Esophagus muscularis mucosa (tissue), 4 donors: ENCODE measurements around the gene ASCL2. TPM values are rescaled to one million over a fixed set of nuclear protein-coding genes. Genes with fewer than 3 reads are reported as not detected.

ENCODE experiments used
- DNase-seq: peaks from one replicate; pipeline ENCODE4 v3.0.0-alpha.2; 2017; ENCODE audit errors: extremely low spot score
- H3K27ac ChIP-seq, 4 donors: fragments of 200-600 bp; sonication (generic); replicated peaks in 1 of 4; 1 replicate in 3 of 4; 2 replicates in 1 of 4; pipeline ENCODE4 v1.5.1; 2016 to 2019; ENCODE audit warnings: mild to moderate bottlenecking in 1 of 4
- H3K27me3 ChIP-seq, 4 donors: fragments of 200-600 bp; sonication (generic); one replicate each; pipeline versions ENCODE4 v1.5.1 to v1.6.0; 2016 to 2019
- H3K36me3 ChIP-seq, 4 donors: fragments of 200-600 bp; sonication (generic); one replicate each; pipeline ENCODE4 v1.5.1; 2016 to 2019
- H3K4me1 ChIP-seq, 4 donors: fragments of 200-600 bp; sonication (generic); one replicate each; pipeline ENCODE4 v1.5.1; 2016 to 2019
- H3K4me3 ChIP-seq, 4 donors: fragments of 200-600 bp; sonication (generic); 1 replicate in 2 of 4; 2 replicates in 2 of 4; pipeline ENCODE4 v1.5.1; 2016 to 2019; ENCODE audit warnings: mild to moderate bottlenecking in 4 of 4, moderate library complexity in 1 of 4
- H3K9me3 ChIP-seq, 4 donors: fragments of 200-600 bp; sonication (generic); 1 replicate in 3 of 4; 2 replicates in 1 of 4; pipeline ENCODE4 v1.5.1; 2016 to 2019
- EP300 ChIP-seq: sonication (generic); formaldehyde crosslinking; IDR thresholded peaks from one replicate; pipeline ENCODE4 v1.6.1; 2017; ENCODE audit warnings: antibody characterized with exemption
- POLR2A ChIP-seq: fragments of 450-650 bp; IDR thresholded peaks from one replicate; pipeline ENCODE4 v1.6.1; 2017; ENCODE audit warnings: antibody characterized with exemption, moderate library complexity, mild to moderate bottlenecking, low read depth
- POLR2AphosphoS5 ChIP-seq, 2 donors: sonication (generic); formaldehyde crosslinking; IDR thresholded peaks; one replicate each; pipeline ENCODE4 v1.6.1; 2017; ENCODE audit warnings: antibody characterized with exemption in 2 of 2
- WGBS: methylation state at CpG from one replicate; pipeline ENCODE4 v1.1.5; 2018; 5-methylcytosine and 5-hydroxymethylcytosine counted together
- intact Hi-C: fragments of 100-400 bp; cut with DNase I; formaldehyde crosslinking; loops from one replicate; pipeline ENCODE4 v1.15.1; 2023
- total RNA-seq, 4 donors: library from RNA; depleted of rRNA; stranded (reverse); fragments of >200 nt; gene quantifications; one replicate each; pipeline versions ENCODE4 v1.1.0 to v1.2.1, GENCODE V29; 2016
- TF ChIP-seq, protein P1 (sequence below), 3 experiments: fragments of 200-600 bp in 2 of 3; fragments of 450-650 bp in 1 of 3; sonication (generic) in 2 of 3; IDR thresholded peaks; one replicate each; pipeline ENCODE4 v1.5.1; 2017 to 2019; ENCODE audit warnings: antibody characterized with exemption in 3 of 3, mild to moderate bottlenecking in 2 of 3, moderate library complexity in 1 of 3

Gene ASCL2
- total RNA-seq, 4 donors from 2014 or later: 0.32 to 0.83 (median 0.42) TPM; not detected in 1

DNA sequence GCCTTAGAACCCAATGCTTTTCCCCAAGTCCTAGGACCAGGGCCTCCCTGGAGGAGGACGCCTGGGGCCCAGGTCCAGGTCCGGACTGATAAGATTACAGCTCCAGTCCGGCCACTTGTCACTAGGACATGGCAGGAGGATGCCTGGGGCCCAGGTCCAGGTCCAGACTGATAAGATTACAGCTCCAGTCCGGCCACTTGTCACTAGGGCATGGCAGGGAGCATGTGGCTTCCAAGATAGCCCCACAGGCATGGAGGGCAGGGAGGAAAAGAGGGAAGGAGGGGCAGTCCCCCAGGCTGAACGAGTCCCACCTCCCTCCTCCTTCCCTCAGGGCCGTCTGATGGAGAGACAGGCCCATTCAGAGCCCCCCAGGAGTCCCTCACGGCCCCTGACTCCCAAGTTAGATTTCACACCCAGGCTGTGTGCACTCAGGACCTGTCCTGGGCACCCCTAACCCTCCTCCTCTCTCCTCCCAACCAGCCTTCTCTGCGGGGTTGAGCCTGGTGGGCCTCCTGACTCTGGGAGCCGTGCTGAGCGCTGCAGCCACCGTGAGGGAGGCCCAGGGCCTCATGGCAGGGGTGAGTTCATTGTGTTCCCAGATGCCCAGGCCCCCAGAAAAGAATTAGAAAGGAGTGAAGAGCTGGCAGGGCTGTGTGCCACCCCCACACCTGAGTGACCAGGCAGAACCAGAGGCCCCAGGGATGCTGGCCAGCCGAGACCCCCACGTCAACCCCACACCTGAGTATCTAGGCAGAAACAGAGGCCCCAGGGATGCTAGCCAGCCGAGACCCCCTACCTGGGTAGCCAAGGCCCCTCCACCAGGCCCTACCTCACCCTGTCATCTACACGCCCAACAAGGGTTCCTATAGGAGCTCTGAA lies 33.5 kb upstream of the ASCL2 start:
- no peak overlapping the region for H3K4me3 ChIP-seq
- H3K27me3 ChIP-seq: no peaks in the 10 kb centered on the region
- TF ChIP-seq POLR2A: no peak
- TF ChIP-seq EP300: no peak
- TF ChIP-seq, protein P1, sequence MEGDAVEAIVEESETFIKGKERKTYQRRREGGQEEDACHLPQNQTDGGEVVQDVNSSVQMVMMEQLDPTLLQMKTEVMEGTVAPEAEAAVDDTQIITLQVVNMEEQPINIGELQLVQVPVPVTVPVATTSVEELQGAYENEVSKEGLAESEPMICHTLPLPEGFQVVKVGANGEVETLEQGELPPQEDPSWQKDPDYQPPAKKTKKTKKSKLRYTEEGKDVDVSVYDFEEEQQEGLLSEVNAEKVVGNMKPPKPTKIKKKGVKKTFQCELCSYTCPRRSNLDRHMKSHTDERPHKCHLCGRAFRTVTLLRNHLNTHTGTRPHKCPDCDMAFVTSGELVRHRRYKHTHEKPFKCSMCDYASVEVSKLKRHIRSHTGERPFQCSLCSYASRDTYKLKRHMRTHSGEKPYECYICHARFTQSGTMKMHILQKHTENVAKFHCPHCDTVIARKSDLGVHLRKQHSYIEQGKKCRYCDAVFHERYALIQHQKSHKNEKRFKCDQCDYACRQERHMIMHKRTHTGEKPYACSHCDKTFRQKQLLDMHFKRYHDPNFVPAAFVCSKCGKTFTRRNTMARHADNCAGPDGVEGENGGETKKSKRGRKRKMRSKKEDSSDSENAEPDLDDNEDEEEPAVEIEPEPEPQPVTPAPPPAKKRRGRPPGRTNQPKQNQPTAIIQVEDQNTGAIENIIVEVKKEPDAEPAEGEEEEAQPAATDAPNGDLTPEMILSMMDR (IDR thresholded peaks at IDR 0.05): no peak
- no peak for TF ChIP-seq POLR2AphosphoS5 (IDR thresholded peaks at IDR 0.05)
- H3K36me3 ChIP-seq: no peaks in the 10 kb centered on the region
- intact Hi-C loops: loop anchor here (2.0 to 10.0 kb wide), 3 partner anchors 73 to 231 kb away; partner anchors contain the start of gene CD81
- no peaks in the 10 kb centered on the region for H3K9me3 ChIP-seq
- DNase-seq: no peak
- H3K4me1 ChIP-seq: peaks cover 50 to 59% (median 54%) of the 10 kb centered on the region in 4 donors
- WGBS: 71% methylated on average over 12 of the region's 15 CpGs
- H3K27ac ChIP-seq: peak overlapping the region in 2 of 4 donors; percentile 88 to 89

- Histone ChIP-seq H3K4me1 (peaks cover 50 to 59% (median 54%) of the 10 kb centered on the region in 4 donors), H3K27ac (peak overlapping the region in 1 of 4 donors; percentile 88), H3K36me3 (no peaks in the 10 kb centered on the region), H3K4me3 (peak overlapping the region in 2 of 4 donors; percentile 7 to 18), H3K27me3 (peaks cover 0 to 5% (median 0%) of the 10 kb centered on the region in 4 donors), H3K9me3 (no peaks in the 10 kb centered on the region)
- WGBS: 79% methylated on average over 4 of the region's 18 CpGs
- TF ChIP-seq EP300 (no peak), POLR2AphosphoS5 (IDR thresholded peaks at IDR 0.05) (no peak), POLR2A (no peak)
- TF ChIP-seq, protein P1 (IDR thresholded peaks at IDR 0.05): no peak
- intact Hi-C loops: loop anchor here (10.0 kb wide), 1 partner anchor 232 kb away; no protein-coding TSS in a partner anchor
- no peak for DNase-seq
Observed at GRCh38 chr11:2302896-2303626, 32.7 kb upstream of the ASCL2 start.

GRCh38 chr11:2302306-2302895 lies 32.0 kb upstream of the ASCL2 start:
- peaks cover 46 to 55% (median 49%) of the 10 kb centered on the region in 4 donors for H3K4me1 ChIP-seq
- peak; percentile 91 for DNase-seq

More at GRCh38 chr11:2302306-2302895, 32.0 kb upstream of the ASCL2 start:
- intact Hi-C loops: loop anchor here (10.0 kb wide), 1 partner anchor 232 kb away; no protein-coding TSS in a partner anchor
- Histone ChIP-seq H3K9me3 (no peaks in the 10 kb centered on the region), H3K36me3 (no peaks in the 10 kb centered on the region), H3K4me3 (peak overlapping the region in 3 of 4 donors; percentile 7 to 28 (median 11)), H3K27ac (peak overlapping the region in 1 of 4 donors; percentile 26), H3K27me3 (peaks cover 0 to 10% (median 0%) of the 10 kb centered on the region in 4 donors)
- TF ChIP-seq, protein P1 (IDR thresholded peaks at IDR 0.05): no peak
- no peak for TF ChIP-seq POLR2AphosphoS5 (IDR thresholded peaks at IDR 0.05)
- no peak for TF ChIP-seq POLR2A
- no peak for TF ChIP-seq EP300
- no CpG with 5 or more reads among the region's 16 CpGs for WGBS
